Psoas muscle (tissue), 8 donors: ENCODE data around the gene PTGES3. TPM values are rescaled to one million over a fixed set of nuclear protein-coding genes. Genes with fewer than 3 reads are reported as not detected.

Source experiments
- ATAC-seq, 4 donors: fragments of 200-7000 bp; cut with Tn5 transposase; one replicate each; pipeline ENCODE4 v1.9.1; 2020; ENCODE audit warnings: moderate library complexity in 3 of 4, mild to moderate bottlenecking in 2 of 4
- DNase-seq, 2 donors: peaks; one replicate each; pipeline ENCODE4 v3.0.0-alpha.2; 2020
- H3K27ac ChIP-seq: fragments of 200-600 bp; one replicate; pipeline ENCODE4 v1.8.0; 2022
- H3K27me3 ChIP-seq, 3 donors: fragments of 200-600 bp in 1 of 3; one replicate each; pipeline versions ENCODE4 v1.6.1 to v1.8.0; 2013 to 2022; ENCODE audit warnings: low read length in 2 of 3, mild to moderate bottlenecking in 2 of 3, moderate library complexity in 1 of 3; ENCODE audit not compliant: insufficient read depth in 3 of 3
- H3K36me3 ChIP-seq, 2 donors: fragments of 200-600 bp in 1 of 2; one replicate each; pipeline versions ENCODE4 v1.6.1 to v1.8.0; 2013 to 2022; ENCODE audit warnings: low read depth in 1 of 2, mild to moderate bottlenecking in 1 of 2, moderate library complexity in 1 of 2; ENCODE audit not compliant: insufficient read depth in 1 of 2
- H3K4me1 ChIP-seq: fragments of 200-600 bp; one replicate; pipeline ENCODE4 v1.8.0; 2022
- H3K4me3 ChIP-seq: fragments of 200-600 bp; one replicate; pipeline ENCODE4 v1.8.0; 2022; ENCODE audit warnings: mild to moderate bottlenecking
- H3K9me3 ChIP-seq: fragments of 200-600 bp; one replicate; pipeline ENCODE4 v1.8.0; 2022
- WGBS, 3 donors: extraction: QIAGEN DNeasy Blood & Tissue Kit; methylation state at CpG; one replicate each; pipeline versions ENCODE4 v1.1.6 to v1.1.7; 2013; 5-methylcytosine and 5-hydroxymethylcytosine counted together
- intact Hi-C, 2 donors: fragments of 100-400 bp; cut with DNase I; formaldehyde crosslinking; loops; one replicate each; pipeline versions ENCODE4 v1.11.0 to v1.14.2; 2022
- polyA plus RNA-seq, 3 donors: library from polyadenylated mRNA; stranded (reverse); fragments of 200-250 nt; gene quantifications; one replicate each; pipeline ENCODE4 v1.2.3, GENCODE V29; 2013
- total RNA-seq, 4 donors: library from RNA; stranded (reverse); fragmentation: NEBNext Ultra II Directional in 2 of 4; extraction: Animal tissue kit (Norgen Biotek cat#: 25700) in 2 of 4; gene quantifications; one replicate each; pipeline versions ENCODE4 v1.2.1 to v1.2.4, GENCODE V29; 2021 to 2023
- TF ChIP-seq, protein P1 (sequence below): fragments of 200-600 bp; IDR thresholded peaks from one replicate; pipeline ENCODE4 v1.8.0; 2022; ENCODE audit warnings: antibody characterized with exemption
- donor health status: healthy with polysubstance abuse.
- donor health status: DM: no; HTN: no; CAD: no; lungs with moderate emphysema.
- donor health status: Bipolar disorder and iron deficiency.
- donor health status: healthy.
- donor health status: DM: yes; HTN: yes; CAD: no.
- donor health status: DM: no; HTN: no; CAD: no.
- donor health status: DM: no; HTN: no; CAD: no.
- donor health status: DM: yes; HTN: yes; CAD: no.

The PTGES3 gene
- total and polyA plus RNA-seq, 7 donors, result 118 to 253 (median 153) TPM

DNA sequence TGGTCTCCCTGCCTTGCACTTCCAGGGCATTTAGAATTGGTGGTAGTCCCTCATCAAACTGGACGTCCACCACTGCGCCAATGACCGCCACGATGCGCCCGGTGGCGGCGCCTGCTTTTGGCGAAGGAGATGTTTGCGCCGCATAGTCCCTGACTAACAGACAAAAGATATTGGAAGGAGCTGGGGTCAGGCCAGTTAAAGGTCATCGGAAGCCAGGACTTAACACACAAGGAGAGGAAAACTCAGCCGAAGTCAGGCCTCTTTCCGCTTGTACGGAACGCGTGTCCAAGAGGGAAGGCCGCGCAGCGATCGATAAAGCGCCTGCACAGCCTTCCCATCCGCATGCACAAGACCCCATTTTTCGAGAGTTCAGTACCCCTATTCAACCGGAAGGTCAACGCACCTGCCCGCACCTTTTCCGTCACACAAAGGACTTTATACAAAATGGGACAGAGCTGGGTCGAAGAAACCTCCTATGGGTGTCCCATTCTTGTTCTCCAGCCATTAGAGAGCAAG lies 42.8 kb downstream of the PTGES3 start:
- 0 to 1% (median 1%) methylated on average over 29 of the region's 29 CpGs for WGBS, 3 donors
- DNase-seq (peak in 1 of 2 donors; percentile 61), ATAC-seq (peak; percentile 15 to 66 (median 33))
- Histone ChIP-seq H3K36me3 (peaks cover 15 to 46% of the 10 kb centered on the region in 2 donors), H3K27me3 (no peaks in the 10 kb centered on the region), H3K9me3 (no peaks in the 10 kb centered on the region), H3K27ac (peak overlapping the region; percentile 98), H3K4me1 (peaks cover 29% of the 10 kb centered on the region), H3K4me3 (peak overlapping the region; percentile 99)
- intact Hi-C loops, result loop anchor here (2.0 to 5.0 kb wide), 3 partner anchors 37 to 76 kb away; partner anchors contain the start of gene PTGES3 (in 1 of the 2)
- TF ChIP-seq, protein P1, sequence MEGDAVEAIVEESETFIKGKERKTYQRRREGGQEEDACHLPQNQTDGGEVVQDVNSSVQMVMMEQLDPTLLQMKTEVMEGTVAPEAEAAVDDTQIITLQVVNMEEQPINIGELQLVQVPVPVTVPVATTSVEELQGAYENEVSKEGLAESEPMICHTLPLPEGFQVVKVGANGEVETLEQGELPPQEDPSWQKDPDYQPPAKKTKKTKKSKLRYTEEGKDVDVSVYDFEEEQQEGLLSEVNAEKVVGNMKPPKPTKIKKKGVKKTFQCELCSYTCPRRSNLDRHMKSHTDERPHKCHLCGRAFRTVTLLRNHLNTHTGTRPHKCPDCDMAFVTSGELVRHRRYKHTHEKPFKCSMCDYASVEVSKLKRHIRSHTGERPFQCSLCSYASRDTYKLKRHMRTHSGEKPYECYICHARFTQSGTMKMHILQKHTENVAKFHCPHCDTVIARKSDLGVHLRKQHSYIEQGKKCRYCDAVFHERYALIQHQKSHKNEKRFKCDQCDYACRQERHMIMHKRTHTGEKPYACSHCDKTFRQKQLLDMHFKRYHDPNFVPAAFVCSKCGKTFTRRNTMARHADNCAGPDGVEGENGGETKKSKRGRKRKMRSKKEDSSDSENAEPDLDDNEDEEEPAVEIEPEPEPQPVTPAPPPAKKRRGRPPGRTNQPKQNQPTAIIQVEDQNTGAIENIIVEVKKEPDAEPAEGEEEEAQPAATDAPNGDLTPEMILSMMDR, result no peak

DNA sequence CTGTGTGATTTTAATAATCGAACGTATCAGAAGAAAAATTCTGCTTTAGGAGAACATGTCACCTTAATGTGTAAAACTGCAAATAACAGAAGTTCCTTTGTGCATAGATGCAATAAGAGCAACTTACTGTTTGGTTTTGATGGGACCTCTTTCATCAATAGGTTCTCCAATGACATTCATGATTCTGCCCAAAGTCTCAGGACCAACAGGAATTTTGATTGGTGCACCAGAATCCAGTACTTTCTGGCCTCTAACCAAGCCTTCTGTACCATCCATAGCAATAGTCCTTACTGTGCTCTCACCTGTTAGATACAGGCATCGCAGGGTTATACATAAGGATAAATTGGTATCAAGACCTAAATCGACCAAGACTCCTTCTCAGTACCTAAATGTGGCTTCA lies 43.4 kb downstream of the PTGES3 start:
- intact Hi-C loops, result loop anchor here (2.0 to 5.0 kb wide), 3 partner anchors 38 to 76 kb away; partner anchors contain the start of gene PTGES3 (in 1 of the 2)
- DNase-seq (no peak), ATAC-seq (no peak)
- 36 to 47% (median 38%) methylated on average over 4 of the region's 4 CpGs for WGBS, 3 donors
- H3K27me3 ChIP-seq, result no peaks in the 10 kb centered on the region
- TF ChIP-seq, protein P1, result no peak
- peak overlapping the region; percentile 98 for H3K27ac ChIP-seq
- peaks cover 29% of the 10 kb centered on the region for H3K4me1 ChIP-seq
- H3K4me3 ChIP-seq, result peak overlapping the region; percentile 99
- no peaks in the 10 kb centered on the region for H3K9me3 ChIP-seq
- H3K36me3 ChIP-seq, result peaks cover 15 to 52% of the 10 kb centered on the region in 2 donors

DNA sequence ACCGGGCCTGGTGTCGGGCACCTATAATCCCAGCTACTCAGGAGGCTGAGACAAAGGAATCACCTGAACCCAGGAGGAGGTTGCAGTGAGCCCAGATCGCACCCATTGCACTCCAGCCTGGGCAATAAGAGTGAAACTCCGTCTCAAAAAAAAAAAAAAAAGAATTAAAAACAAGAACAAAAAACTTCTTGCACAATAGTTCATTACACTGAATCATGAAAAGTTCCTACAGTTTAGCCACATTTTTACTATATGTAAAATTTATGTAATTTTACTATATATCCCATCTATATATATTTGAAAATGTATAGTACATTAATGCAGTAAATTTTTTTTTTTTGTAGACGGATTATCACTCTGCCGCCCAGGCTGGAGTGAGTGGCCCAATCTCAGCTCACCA lies 46.9 kb downstream of the PTGES3 start:
- Histone ChIP-seq H3K4me1 (peaks cover 45% of the 10 kb centered on the region), H3K9me3 (no peaks in the 10 kb centered on the region), H3K4me3 (no peak overlapping the region), H3K36me3 (peaks cover 26 to 78% of the 10 kb centered on the region in 2 donors), H3K27ac (no peak overlapping the region), H3K27me3 (no peaks in the 10 kb centered on the region)
- DNase-seq (no peak), ATAC-seq (no peak)
- 75 to 81% (median 76%) methylated on average over 6 of the region's 6 CpGs for WGBS, 3 donors
- TF ChIP-seq, protein P1, result no peak
- intact Hi-C loops, result no loop called here

DNA sequence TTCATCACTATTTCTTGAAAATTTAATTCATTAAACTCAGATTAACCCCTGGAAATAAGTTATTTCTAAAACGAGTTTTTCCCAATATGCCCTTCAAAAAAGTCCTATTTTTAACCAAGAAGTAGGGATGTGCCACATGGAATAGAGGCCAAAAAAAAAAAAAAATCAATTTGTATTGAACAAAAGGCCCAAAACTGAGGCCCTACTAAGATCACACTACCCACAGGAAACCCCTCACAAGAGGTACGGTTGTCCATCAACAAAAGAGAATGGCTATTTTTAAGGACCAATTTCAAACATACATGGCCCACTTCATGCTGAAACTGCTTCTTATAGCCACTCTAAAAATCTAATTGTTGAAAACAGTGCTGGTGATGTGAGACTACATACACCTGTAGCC lies 50.5 kb downstream of the PTGES3 start:
- H3K36me3 ChIP-seq, result peaks cover 20 to 55% of the 10 kb centered on the region in 2 donors
- DNase-seq (no peak), ATAC-seq (no peak)
- 46 to 54% (median 51%) methylated on average over 2 of the region's 2 CpGs for WGBS, 3 donors
- TF ChIP-seq, protein P1, result no peak
- no peaks in the 10 kb centered on the region for H3K9me3 ChIP-seq
- H3K27me3 ChIP-seq, result no peaks in the 10 kb centered on the region
- peak overlapping the region; percentile 90 for H3K27ac ChIP-seq
- peak overlapping the region; percentile 77 for H3K4me3 ChIP-seq
- intact Hi-C loops, result loop anchor here (2.0 to 5.0 kb wide), 2 partner anchors 85 to 121 kb away; no protein-coding TSS in a partner anchor
- H3K4me1 ChIP-seq, result peaks cover 45% of the 10 kb centered on the region
